ENCODE data around the gene PMEL.
"Not testable (repeated sequence)": the region's sequence is repeated elsewhere in the genome, so short reads cannot be mapped to it uniquely, and the experiment has no call there.

PMEL gene

GRCh38 chr12:55965941-55966407, at the start of gene PMEL:
PMEL (minus strand) TSS chr12:55966042; CDS start chr12:55966011, 31 bp downstream.
- no peak for DNase-seq (ENCODE audit: low read depth, low spot score)

GRCh38 chr12:56014205-56014604, 48.4 kb upstream of the PMEL start:
- no peak for DNase-seq (ENCODE audit: low read depth, low spot score)

GRCh38 chr12:56013482-56013881, 47.6 kb upstream of the PMEL start:
- DNase-seq (ENCODE audit: low read depth, low spot score) = no peak

GRCh38 chr12:56011509-56012090, 45.8 kb upstream of the PMEL start:
- DNase-seq (ENCODE audit: low read depth, low spot score) = no peak

- DNase-seq (ENCODE audit: low read depth, low spot score) = no peak
These were observed 44.3 kb upstream of the PMEL start for GRCh38 chr12:56010111-56010570.

GRCh38 chr12:56007564-56008559, 42.0 kb upstream of the PMEL start:
- DNase-seq (ENCODE audit: low read depth, low spot score) = no peak

GRCh38 chr12:56004211-56004610, 38.4 kb upstream of the PMEL start:
- DNase-seq (ENCODE audit: low read depth, low spot score) = no peak

GRCh38 chr12:56003376-56003775, 37.5 kb upstream of the PMEL start:
- not testable (repeated sequence) for DNase-seq (ENCODE audit: low read depth, low spot score)

- no peak for DNase-seq (ENCODE audit: low read depth, low spot score)
These were observed 35.8 kb upstream of the PMEL start for GRCh38 chr12:56001487-56002100.

- not testable (repeated sequence) for DNase-seq (ENCODE audit: low read depth, low spot score)
These were observed 34.2 kb upstream of the PMEL start for GRCh38 chr12:55999999-56000540.

- DNase-seq (ENCODE audit: low read depth, low spot score) = not testable (repeated sequence)
These were observed 33.7 kb upstream of the PMEL start for GRCh38 chr12:55999522-55999921.

GRCh38 chr12:55997535-55997859, 31.7 kb upstream of the PMEL start:
- no peak for DNase-seq (ENCODE audit: low read depth, low spot score)

GRCh38 chr12:55996715-55997534, 31.1 kb upstream of the PMEL start, which contains the start of gene SUOX:
SUOX (plus strand) TSS chr12:55997276; CDS start chr12:56002222, 4,946 bp downstream.
- DNase-seq (ENCODE audit: low read depth, low spot score) = peak; percentile 91

GRCh38 chr12:55996201-55996714, 30.4 kb upstream of the PMEL start:
- no peak for DNase-seq (ENCODE audit: low read depth, low spot score)

- no peak for DNase-seq (ENCODE audit: low read depth, low spot score)
These were observed 29.5 kb upstream of the PMEL start for GRCh38 chr12:55995366-55995765.

GRCh38 chr12:55993230-55993853, 27.5 kb upstream of the PMEL start:
- DNase-seq (ENCODE audit: low read depth, low spot score) = no peak

GRCh38 chr12:55991110-55991509, 25.3 kb upstream of the PMEL start:
- no peak for DNase-seq (ENCODE audit: low read depth, low spot score)

- DNase-seq (ENCODE audit: low read depth, low spot score) = not testable (repeated sequence)
These were observed 20.1 kb upstream of the PMEL start for GRCh38 chr12:55985976-55986375.

- no peak for DNase-seq (ENCODE audit: low read depth, low spot score)
These were observed 19.5 kb upstream of the PMEL start for GRCh38 chr12:55985341-55985740.

- DNase-seq (ENCODE audit: low read depth, low spot score) = no peak
These were observed 19.0 kb upstream of the PMEL start for GRCh38 chr12:55984861-55985260.
